Activated CD8-positive, alpha-beta memory T cell treated with anti-CD3 and anti-CD28 coated beads, Interleukin-2, amount 10 ng/mL, durations not matched to agents 7 days and 5 days (primary cell): Measurements from ENCODE around the gene ATP8B3. TPM values are rescaled to one million over a fixed set of nuclear protein-coding genes. Genes with fewer than 3 reads are reported as not detected.

ENCODE experiments used
- ATAC-seq: fragments of 150-1000 bp; cut with Tn5 transposase; one replicate; pipeline ENCODE4 v1.10.0; 2021; ENCODE audit warnings: moderate library complexity
- CTCF ChIA-PET: fragments of 350-600 bp; sonication (Branson Sonifier 250); formaldehyde crosslinking; loops from one replicate; lab custom pipeline; 2021; ENCODE audit warnings: antibody characterized with exemption; lab: Charles Lee
- DNase-seq: peaks from one replicate; pipeline ENCODE4 v3.0.0-alpha.2; 2020
- H3K27ac Mint-ChIP-seq: one replicate; pipeline ENCODE4 v1.8.0; 2021; ENCODE audit warnings: mild to moderate bottlenecking, mixed read lengths
- H3K27me3 Mint-ChIP-seq: one replicate; pipeline ENCODE4 v1.8.0; 2021; ENCODE audit warnings: mixed read lengths
- H3K36me3 Mint-ChIP-seq: one replicate; pipeline ENCODE4 v1.8.0; 2021; ENCODE audit warnings: mild to moderate bottlenecking, mixed read lengths
- H3K4me1 Mint-ChIP-seq: one replicate; pipeline ENCODE4 v1.8.0; 2021; ENCODE audit warnings: mixed read lengths
- H3K4me3 Mint-ChIP-seq: one replicate; pipeline ENCODE4 v1.8.0; 2021; ENCODE audit warnings: mild to moderate bottlenecking, moderate library complexity, mixed read lengths
- H3K9me3 Mint-ChIP-seq: one replicate; pipeline ENCODE4 v1.8.0; 2022; ENCODE audit warnings: low read depth, mixed read lengths
- total RNA-seq, 2 experiments: library from RNA; stranded (reverse); gene quantifications; one replicate each; pipeline ENCODE4 v1.2.3, GENCODE V29; 2021

The ATP8B3 gene
- total RNA-seq, 2 experiments from 2014 or later = 7.3 to 21.8 TPM

DNA sequence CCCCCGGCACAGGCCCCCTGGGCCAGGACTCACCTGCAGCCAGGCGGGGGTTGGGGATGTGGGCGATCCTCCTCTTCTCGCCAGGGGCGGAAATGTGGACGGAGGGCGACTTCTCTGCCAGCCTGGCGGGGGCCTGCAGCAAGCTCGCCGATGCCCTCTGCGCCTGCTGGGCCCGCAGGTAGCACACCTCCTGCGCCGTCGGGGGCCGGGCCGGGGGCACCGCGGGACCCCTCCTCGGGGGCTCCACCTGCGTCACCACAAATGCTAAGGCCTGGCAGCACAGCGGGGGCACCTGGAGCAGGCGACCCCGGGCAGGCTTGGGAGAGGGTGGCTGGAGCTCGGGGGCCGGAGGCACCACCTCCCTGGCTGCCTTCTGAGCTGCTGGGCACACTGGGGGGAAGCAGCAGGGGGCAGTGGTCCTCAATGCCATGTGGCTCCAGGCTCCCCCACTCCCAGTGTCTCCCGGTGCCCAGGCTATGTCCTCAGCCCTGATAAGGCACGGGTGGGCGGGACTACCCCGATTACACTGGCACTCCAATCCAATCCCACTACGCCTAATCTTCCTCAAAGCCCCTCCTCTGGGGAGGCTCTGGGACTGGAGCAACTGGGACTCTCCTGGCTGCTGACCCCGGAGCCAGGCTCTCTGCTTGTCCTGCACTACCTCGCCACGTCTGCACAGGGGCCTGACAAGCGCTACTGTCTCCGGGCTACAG is 11.6 kb upstream of the ATP8B3 start:
- H3K4me3 Mint-ChIP-seq = no peak overlapping the region
- ATAC-seq = no peak
- CTCF ChIA-PET = interaction anchor here (1.2 to 3.8 kb wide), 4 partner anchors 9 to 277 kb away, joined by 3 to 32 read pairs (median 5); no protein-coding TSS in a partner anchor
- no peaks in the 10 kb centered on the region for H3K4me1 Mint-ChIP-seq
- H3K27me3 Mint-ChIP-seq = no peaks in the 10 kb centered on the region
- H3K27ac Mint-ChIP-seq = no peak overlapping the region
- no peak for DNase-seq
- H3K9me3 Mint-ChIP-seq = no peaks in the 10 kb centered on the region
- peaks cover 8% of the 10 kb centered on the region for H3K36me3 Mint-ChIP-seq

DNA sequence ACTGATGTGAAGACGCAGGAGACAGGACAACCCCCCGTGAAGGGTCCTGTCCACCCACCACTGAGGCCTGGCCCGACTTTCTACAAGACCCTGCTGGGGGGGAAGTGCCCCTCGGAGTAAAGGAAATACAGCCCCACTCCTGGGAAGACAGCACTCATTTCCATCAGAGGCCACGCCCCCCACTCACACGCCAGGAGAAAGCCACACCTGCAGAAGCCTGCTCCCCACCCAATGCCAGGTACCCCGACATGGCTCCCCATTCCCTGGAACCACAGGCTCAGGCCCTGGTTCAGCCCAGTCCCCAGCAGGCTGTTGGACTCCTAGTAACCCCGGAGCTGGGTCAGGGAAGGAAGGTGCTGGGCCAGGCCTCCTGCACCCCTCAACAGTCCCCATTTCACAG is 10.9 kb upstream of the ATP8B3 start:
- H3K36me3 Mint-ChIP-seq = peaks cover 10% of the 10 kb centered on the region
- no peaks in the 10 kb centered on the region for H3K4me1 Mint-ChIP-seq
- no peak for ATAC-seq
- H3K4me3 Mint-ChIP-seq = no peak overlapping the region
- no peaks in the 10 kb centered on the region for H3K9me3 Mint-ChIP-seq
- no peak overlapping the region for H3K27ac Mint-ChIP-seq
- H3K27me3 Mint-ChIP-seq = no peaks in the 10 kb centered on the region
- CTCF ChIA-PET = interaction anchor here (1.2 to 1.8 kb wide), 3 partner anchors 9 to 276 kb away, joined by 3 to 6 read pairs (median 4); no protein-coding TSS in a partner anchor
- DNase-seq = no peak

DNA sequence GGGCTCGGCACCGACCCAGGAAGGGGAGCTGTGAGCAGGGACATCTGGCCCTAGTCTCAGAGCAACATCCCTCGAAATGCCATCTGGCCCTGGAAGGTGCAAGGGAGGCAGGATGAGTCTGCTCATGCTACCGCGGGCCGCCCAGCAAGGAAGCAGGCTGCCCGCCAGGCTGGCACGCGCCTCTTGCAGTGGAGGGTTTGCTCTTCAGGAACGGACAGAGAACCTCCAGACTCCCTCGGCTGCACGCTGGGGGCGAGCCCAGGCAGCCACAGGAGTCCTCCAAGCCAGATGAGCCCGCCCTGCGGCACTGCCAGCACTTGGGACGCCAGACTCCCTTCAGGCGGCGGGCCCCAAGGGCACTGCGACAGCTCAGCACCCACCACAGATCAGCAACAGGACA is 10.1 kb upstream of the ATP8B3 start:
- DNase-seq (no peak), ATAC-seq (no peak)
- Mint-ChIP-seq H3K9me3 (no peaks in the 10 kb centered on the region), H3K4me1 (no peaks in the 10 kb centered on the region), H3K27ac (no peak overlapping the region), H3K27me3 (no peaks in the 10 kb centered on the region), H3K4me3 (no peak overlapping the region), H3K36me3 (peaks cover 10% of the 10 kb centered on the region)
- CTCF ChIA-PET = interaction anchor here (1.3 kb wide), 1 partner anchor 15 kb away, joined by 3 read pairs; no protein-coding TSS in a partner anchor

DNA sequence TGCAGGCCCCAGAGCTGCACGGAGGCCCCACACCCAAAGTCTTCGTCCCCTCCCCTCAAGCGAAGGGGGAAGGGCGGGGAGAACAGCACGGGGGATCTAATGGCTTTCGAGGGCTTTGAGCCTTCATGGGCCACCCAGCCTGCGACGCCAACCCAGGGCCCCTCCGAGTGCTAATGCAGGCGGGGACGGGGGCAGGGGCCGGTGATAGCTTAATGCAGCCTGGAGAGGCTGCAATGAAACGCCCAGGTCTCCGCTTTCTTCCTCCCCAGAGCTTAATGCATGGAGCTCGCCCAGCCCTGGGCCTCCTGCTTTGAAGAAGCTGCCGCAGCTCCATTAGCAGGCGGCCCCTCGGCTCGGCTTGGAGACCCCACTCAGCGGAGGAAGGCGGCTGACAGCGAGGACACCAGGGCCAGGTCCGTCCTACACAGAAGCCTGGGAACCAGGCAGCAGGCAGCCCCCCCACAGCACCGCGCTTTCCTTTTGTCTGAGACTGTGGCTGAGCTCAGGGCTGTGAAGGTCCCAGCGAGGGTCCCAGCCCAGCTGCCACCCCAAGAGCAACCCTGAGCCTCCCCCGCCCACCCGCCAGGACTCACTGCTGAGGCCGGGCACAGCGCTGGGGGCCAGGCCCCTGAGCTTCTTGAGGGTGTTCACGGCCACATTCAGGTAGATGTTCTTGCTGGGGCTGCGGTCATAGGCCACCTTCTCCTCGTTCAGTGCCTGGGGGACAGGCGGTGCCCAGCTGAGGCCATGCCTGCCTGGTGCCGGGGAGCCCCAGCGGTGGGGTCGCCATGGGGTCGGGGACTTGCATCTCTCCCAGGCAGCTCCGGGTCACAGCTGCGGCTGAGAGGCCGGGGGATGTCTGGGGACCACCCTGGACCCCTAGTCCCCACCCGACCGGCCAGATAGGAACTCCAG is 7.5 kb upstream of the ATP8B3 start:
- H3K27ac Mint-ChIP-seq = no peak overlapping the region
- ATAC-seq (no peak), DNase-seq (no peak)
- CTCF ChIA-PET = interaction anchor here (1.1 to 1.8 kb wide), 2 partner anchors 19 to 23 kb away, joined by 3 to 5 read pairs; no protein-coding TSS in a partner anchor
- H3K4me3 Mint-ChIP-seq = no peak overlapping the region
- no peaks in the 10 kb centered on the region for H3K27me3 Mint-ChIP-seq
- H3K4me1 Mint-ChIP-seq = no peaks in the 10 kb centered on the region
- H3K9me3 Mint-ChIP-seq = no peaks in the 10 kb centered on the region
- H3K36me3 Mint-ChIP-seq = peaks cover 14% of the 10 kb centered on the region

DNA sequence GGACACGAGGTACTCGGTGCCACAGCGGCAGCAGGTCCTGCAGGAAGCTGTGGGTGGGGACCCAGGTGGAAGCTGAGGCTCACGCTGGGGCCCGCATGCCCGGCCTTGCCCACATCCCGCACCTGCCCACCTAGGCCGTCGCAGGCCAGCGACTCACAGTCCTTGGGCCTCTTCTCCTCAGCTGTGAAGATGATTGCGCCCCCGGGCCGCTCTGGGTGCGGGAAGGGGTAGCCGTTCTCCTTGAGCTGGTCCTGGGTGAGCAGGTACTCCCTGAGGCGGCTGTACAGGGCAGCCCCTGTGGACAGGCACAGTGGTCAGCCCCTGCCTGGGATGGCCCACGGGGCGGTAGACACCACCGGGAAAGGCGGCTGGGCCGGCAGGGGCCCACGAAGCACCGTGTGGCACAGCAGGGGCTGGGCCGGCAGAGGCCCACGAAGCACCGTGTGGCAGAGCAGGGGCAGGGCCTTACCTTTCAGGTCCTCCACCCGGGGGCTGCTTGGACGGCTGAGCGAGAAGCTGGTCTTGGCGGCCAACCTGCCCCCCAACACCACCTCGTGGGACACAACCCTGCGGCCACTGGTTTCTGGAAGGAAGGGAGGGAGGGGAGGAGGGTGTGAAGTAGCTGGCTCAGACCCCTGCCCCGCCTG is 6.6 kb upstream of the ATP8B3 start:
- Mint-ChIP-seq H3K36me3 (peaks cover 14% of the 10 kb centered on the region), H3K4me3 (no peak overlapping the region), H3K27ac (no peak overlapping the region), H3K4me1 (no peaks in the 10 kb centered on the region), H3K27me3 (no peaks in the 10 kb centered on the region), H3K9me3 (no peaks in the 10 kb centered on the region)
- DNase-seq = no peak
- CTCF ChIA-PET = interaction anchor here (1.8 kb wide), 1 partner anchor 22 kb away, joined by 5 read pairs; no protein-coding TSS in a partner anchor
- no peak for ATAC-seq

DNA sequence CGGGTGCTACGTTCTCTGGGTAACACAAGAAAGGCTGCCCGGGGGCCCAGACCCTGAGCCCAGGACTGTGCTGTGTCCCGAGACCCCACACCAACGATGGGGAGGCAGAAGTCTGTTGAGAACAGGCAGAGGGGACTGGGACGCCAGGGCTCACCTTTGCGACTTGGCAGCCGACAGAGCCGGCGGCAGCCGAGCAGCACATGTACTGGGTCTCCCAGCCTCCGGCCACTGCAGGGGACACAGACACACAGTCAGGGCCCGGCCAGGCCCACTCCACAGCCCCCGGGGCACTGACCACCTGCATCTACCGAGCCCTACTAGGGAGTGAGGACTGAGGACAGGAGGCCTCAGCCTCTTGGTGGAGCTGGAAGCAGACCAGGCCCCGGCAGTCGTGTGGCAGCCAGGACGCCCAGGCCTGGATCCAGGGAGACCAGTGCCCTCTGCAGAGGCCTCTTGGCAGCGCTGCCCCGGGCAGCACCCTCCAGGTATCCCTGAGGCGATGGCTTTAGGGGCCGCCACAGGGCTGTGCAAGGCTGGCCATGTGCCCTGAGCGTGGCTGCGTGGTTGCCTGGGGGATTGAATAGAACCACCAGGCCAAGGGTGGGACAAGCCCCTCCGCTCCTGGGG is 5.6 kb upstream of the ATP8B3 start:
- H3K27me3 Mint-ChIP-seq = no peaks in the 10 kb centered on the region
- CTCF ChIA-PET = interaction anchor here (1.6 kb wide), 1 partner anchor 20 kb away, joined by 5 read pairs; no protein-coding TSS in a partner anchor
- no peak for DNase-seq
- peaks cover 14% of the 10 kb centered on the region for H3K36me3 Mint-ChIP-seq
- H3K9me3 Mint-ChIP-seq = no peaks in the 10 kb centered on the region
- peaks cover 6% of the 10 kb centered on the region for H3K4me1 Mint-ChIP-seq
- no peak for ATAC-seq
- H3K4me3 Mint-ChIP-seq = no peak overlapping the region
- H3K27ac Mint-ChIP-seq = no peak overlapping the region

DNA sequence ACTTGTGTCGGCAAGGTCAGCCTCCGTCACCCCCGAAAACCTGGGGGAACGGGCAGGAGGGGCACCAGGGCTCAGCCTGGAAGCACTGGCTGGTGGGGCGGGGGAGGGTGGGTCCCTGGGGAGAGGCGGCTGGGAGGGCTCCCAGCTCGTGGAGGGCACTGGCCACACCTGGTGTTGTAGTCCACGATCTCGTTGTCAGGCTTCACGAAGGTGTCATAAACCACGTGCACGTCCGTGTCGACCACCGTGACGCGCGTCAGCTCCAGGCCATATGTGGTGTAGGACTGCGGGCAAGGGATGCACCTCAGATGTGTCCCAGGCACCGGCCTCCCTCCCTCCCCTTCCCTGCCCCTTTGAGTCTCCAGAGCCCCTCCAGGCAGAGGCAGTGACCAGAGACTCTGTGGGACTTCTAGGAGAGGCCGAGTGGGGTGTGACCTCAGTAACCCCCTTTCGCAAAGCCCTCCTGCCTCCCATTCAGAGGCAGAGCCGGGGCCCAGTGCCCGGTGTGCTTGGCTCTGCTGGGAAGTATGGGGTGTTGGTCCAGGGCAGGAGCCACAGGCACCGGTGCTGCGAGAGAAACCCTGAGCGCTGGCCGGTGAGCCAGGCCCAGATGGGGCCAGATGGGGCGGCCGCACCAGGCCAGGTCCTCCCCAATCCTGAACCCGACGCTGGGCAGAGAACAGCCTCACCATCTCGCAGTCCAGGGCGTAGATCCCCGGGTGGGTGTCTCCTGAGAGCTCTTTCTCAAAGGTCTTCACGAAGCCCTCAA is 4.6 kb upstream of the ATP8B3 start:
- CTCF ChIA-PET = interaction anchor here (1.6 kb wide), 1 partner anchor 21 kb away, joined by 5 read pairs; no protein-coding TSS in a partner anchor
- no peaks in the 10 kb centered on the region for H3K27me3 Mint-ChIP-seq
- H3K4me3 Mint-ChIP-seq = no peak overlapping the region
- no peaks in the 10 kb centered on the region for H3K9me3 Mint-ChIP-seq
- ATAC-seq (no peak), DNase-seq (no peak)
- H3K4me1 Mint-ChIP-seq = peaks cover 9% of the 10 kb centered on the region
- no peak overlapping the region for H3K27ac Mint-ChIP-seq
- H3K36me3 Mint-ChIP-seq = peaks cover 14% of the 10 kb centered on the region

DNA sequence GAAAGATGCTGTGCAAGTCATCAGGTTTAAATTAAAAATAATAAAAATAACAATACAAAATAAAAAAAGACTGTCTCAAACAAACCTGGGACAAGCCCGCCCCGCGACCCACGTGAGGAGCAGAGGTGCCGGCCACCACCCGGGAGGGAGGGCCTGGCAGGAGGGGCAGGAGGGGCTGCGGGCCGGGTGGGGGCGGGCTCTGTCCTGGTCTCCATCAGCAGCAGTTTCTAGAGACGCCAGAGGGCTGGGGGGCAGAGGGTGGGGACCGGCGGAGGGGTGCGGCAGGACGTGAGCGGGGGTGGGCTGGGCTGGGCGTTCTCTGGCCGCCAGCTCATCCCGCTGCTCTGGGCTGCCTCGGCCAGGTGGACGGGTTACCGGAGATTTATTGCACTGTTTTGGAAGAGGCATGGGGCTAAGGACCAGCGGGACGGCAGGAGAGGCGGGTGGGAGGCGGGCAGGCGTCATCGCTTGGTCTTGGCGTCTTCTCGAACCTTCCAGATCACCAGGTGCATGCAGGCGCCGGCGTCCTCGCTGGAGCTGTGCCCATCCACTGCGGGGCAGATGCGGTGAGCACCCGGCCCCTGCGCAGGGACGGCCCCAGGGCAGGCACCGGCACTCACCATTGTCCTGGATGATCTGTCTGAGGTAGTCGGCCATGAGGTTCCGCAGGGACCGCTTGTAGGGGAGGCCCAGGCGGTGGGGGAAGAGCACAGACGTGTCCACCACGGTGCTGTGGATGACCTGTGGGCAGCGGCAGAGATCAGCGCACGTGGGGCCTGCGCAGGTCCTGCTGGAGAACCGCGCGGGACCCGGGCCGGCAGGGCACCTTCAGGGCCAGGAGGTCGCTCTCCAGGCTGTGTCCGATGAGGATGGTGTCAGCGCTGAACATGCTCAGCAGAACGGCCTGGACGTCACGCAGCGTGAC is 3.8 kb upstream of the ATP8B3 start:
- no peak for DNase-seq
- Mint-ChIP-seq H3K27me3 (no peaks in the 10 kb centered on the region), H3K36me3 (peaks cover 12% of the 10 kb centered on the region), H3K9me3 (no peaks in the 10 kb centered on the region), H3K4me1 (peaks cover 13% of the 10 kb centered on the region), H3K27ac (no peak overlapping the region), H3K4me3 (no peak overlapping the region)
- ATAC-seq = no peak
- CTCF ChIA-PET = interaction anchor here (2.9 kb wide), 1 partner anchor 10 kb away, joined by 19 read pairs; no protein-coding TSS in a partner anchor

DNA sequence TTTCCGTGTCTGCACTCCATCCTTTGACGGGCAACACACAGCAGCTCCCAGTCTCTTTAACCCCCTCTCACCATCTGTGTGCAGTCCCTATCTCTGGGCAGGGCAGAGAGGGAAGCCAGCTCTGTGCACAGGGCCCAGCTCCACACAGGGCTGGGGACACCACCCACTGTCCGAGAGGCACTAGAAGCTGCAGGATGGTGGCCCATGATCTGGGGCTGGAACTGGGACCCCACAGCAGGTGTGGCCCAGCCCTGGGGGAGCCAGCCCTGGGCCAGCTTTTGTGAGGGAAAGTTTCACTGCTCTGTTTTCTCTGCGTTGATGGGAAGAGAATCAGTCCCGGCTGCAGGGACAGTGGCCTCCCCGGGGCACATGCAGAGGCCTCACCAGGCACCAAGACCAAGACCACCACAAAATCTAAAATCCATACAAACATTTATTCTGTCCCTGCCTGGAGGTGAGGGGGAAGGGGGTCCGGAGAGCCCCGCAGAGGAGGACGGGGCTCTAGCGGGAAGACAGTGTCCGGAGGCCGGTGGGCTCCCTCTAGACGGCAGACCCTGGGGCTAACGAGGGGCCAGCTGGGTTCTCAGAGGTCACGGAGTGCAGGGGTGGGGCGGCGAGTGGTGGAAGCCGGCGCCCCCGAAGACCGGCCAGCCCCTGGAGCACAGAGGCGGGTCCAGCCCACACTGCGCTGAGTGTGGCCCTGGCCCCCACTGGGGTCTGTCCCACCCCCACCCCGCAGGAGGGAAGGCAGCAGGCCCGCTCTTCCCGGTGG is 2.9 kb upstream of the ATP8B3 start:
- DNase-seq = no peak
- Mint-ChIP-seq H3K27me3 (no peaks in the 10 kb centered on the region), H3K4me1 (peaks cover 14% of the 10 kb centered on the region), H3K27ac (no peak overlapping the region), H3K9me3 (no peaks in the 10 kb centered on the region), H3K4me3 (no peak overlapping the region), H3K36me3 (peaks cover 8% of the 10 kb centered on the region)
- CTCF ChIA-PET = interaction anchor here (0.7 to 2.9 kb wide), 5 partner anchors 9 to 269 kb away, joined by 4 to 19 read pairs (median 4); no protein-coding TSS in a partner anchor
- no peak for ATAC-seq

DNA sequence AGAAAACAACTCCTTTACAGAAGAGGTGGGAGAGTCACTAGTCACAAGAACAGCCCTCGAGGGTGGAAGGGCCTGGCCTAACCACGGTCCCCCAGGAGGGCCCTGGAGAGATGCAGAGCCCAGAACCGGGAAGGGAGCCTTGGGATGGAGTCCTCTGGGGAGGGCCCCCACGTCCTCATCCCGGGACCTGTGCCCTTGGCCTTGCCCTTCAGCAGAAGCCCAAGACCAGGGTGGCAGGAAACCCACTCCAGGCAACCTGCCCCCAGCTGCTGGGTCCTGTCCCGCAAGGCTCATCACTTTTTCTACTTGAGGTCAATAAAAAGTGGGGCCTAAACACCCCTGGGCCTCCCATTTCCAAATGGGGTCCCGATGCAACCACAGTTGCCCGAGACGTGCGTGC is 2.3 kb upstream of the ATP8B3 start:
- CTCF ChIA-PET = interaction anchor here (0.8 to 2.9 kb wide), 5 partner anchors 9 to 268 kb away, joined by 4 to 19 read pairs (median 4); no protein-coding TSS in a partner anchor
- no peaks in the 10 kb centered on the region for H3K27me3 Mint-ChIP-seq
- no peak overlapping the region for H3K4me3 Mint-ChIP-seq
- no peak for ATAC-seq
- H3K36me3 Mint-ChIP-seq = peaks cover 8% of the 10 kb centered on the region
- peaks cover 14% of the 10 kb centered on the region for H3K4me1 Mint-ChIP-seq
- no peak for DNase-seq
- H3K27ac Mint-ChIP-seq = peak overlapping the region; percentile 56
- H3K9me3 Mint-ChIP-seq = no peaks in the 10 kb centered on the region
